RWPE2 (cell line): ENCODE data around the gene TFB1M.
"Not testable (repeated sequence)": the region's sequence is repeated elsewhere in the genome, so short reads cannot be mapped to it uniquely, and the experiment has no call there.

Experiments
- ATAC-seq: fragments of 200-7000 bp; cut with Tn5 transposase; 3 replicates; pipeline ENCODE4 v1.9.1; 2021; ENCODE audit warnings: low read depth
- DNase-seq: peaks from one replicate; pipeline ENCODE4 v3.0.0-alpha.2; 2020; ENCODE audit warnings: low spot score
- H3K27ac ChIP-seq: fragments of 450-650 bp; 2 replicates; pipeline ENCODE4 v1.5.1; 2017; ENCODE audit warnings: mild to moderate bottlenecking; ENCODE audit not compliant: poor library complexity, severe bottlenecking
- H3K27me3 ChIP-seq: fragments of 250-450 bp; sonication (Bioruptor Pico); 2 replicates; pipeline ENCODE4 v1.5.1; 2021; ENCODE audit warnings: mild to moderate bottlenecking, moderate library complexity; ENCODE audit not compliant: insufficient read depth, poor library complexity, severe bottlenecking
- H3K36me3 ChIP-seq: fragments of 250-450 bp; sonication (Bioruptor Pico); 2 replicates; pipeline ENCODE4 v1.5.1; 2020; ENCODE audit warnings: low read depth, mild to moderate bottlenecking, moderate library complexity
- H3K4me1 ChIP-seq: fragments of 250-450 bp; sonication (Bioruptor Pico); 2 replicates; pipeline ENCODE4 v1.5.1; 2021; ENCODE audit warnings: mild to moderate bottlenecking, moderate library complexity; ENCODE audit not compliant: insufficient read depth, poor library complexity, severe bottlenecking
- H3K4me3 ChIP-seq: fragments of 250-450 bp; sonication (Bioruptor Pico); 2 replicates; pipeline ENCODE4 v1.5.1; 2021; ENCODE audit warnings: mild to moderate bottlenecking, moderate library complexity; ENCODE audit not compliant: severe bottlenecking
- H3K9me3 ChIP-seq: fragments of 250-450 bp; sonication (Bioruptor Pico); 2 replicates; pipeline ENCODE4 v1.5.1; 2021; ENCODE audit warnings: mild to moderate bottlenecking, moderate library complexity; ENCODE audit not compliant: severe bottlenecking
- TF ChIP-seq, protein P1 (sequence below): fragments of 450-650 bp; IDR thresholded peaks from one replicate; pipeline ENCODE4 v1.5.1; 2017; ENCODE audit warnings: mild to moderate bottlenecking, moderate library complexity; ENCODE audit not compliant: poor library complexity, severe bottlenecking

TFB1M gene

DNA sequence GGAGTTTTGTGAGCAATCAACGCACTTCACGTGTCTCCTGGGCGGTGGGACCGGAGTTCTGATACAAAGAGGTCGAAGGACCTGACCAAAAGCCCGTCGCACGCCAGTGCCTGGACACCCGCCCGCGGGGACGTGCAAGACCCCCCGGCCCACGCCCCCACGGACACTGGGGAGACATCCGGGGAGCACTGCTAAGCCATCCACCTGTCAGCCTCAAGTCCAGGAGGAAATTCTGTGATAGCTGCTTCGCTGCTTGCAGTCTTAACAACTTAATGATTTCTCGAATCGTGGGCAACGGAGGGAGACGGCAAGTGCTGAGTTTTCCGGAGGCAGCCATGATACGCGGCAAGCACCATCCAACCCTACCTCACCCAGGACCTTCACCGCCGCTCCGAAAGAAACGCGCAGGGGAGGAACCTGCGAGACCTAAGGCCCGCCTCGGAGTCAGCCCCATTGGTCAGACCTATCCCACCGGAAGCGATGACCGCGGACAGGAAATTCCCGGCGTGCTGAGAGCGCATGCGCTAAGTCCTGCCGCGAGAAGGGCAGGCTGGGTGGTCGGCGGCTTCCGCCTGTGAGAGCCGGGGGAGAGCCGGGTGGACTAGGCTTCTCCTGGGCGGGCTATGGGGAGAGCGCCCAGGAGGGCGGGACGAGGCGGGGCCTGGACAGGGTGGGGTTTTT, at the start of gene TFB1M:
TFB1M (minus strand) TSS at position 393 of the 681 bp plus-strand sequence; CDS start at position 337, 56 bp downstream.
- Histone ChIP-seq H3K4me1 (peaks cover 23% of the 10 kb centered on the region), H3K9me3 (no peaks in the 10 kb centered on the region), H3K4me3 (peak within 1 kb of the TSS; percentile 64), H3K27me3 (no peaks in the 10 kb centered on the region), H3K36me3 (peaks cover 37% of the 10 kb centered on the region), H3K27ac (peak within 1 kb of the TSS; percentile 80)
- peak; percentile 99 for DNase-seq
- TF ChIP-seq, protein P1, sequence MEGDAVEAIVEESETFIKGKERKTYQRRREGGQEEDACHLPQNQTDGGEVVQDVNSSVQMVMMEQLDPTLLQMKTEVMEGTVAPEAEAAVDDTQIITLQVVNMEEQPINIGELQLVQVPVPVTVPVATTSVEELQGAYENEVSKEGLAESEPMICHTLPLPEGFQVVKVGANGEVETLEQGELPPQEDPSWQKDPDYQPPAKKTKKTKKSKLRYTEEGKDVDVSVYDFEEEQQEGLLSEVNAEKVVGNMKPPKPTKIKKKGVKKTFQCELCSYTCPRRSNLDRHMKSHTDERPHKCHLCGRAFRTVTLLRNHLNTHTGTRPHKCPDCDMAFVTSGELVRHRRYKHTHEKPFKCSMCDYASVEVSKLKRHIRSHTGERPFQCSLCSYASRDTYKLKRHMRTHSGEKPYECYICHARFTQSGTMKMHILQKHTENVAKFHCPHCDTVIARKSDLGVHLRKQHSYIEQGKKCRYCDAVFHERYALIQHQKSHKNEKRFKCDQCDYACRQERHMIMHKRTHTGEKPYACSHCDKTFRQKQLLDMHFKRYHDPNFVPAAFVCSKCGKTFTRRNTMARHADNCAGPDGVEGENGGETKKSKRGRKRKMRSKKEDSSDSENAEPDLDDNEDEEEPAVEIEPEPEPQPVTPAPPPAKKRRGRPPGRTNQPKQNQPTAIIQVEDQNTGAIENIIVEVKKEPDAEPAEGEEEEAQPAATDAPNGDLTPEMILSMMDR: no peak
- ATAC-seq: peak; percentile 95

DNA sequence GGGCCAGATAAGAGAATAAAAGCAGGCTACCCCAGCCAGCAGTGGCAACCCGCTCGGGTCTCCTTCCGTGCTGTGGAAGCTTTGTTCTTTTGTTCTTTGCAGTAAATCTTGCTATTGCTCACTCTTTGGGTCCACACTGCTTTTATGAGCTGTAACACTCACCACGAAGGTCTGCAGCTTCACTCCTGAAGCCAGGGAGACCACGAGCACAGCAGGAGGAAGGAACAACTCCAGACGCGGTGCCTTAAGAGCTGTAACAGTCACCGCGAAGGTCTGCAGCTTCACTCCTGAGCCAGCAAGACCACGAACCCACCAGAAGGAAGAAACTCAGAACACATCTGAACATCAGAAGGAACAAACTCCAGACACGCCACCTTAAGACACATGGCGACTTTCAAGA, 49.7 kb upstream of the TFB1M start:
- not testable (repeated sequence) for DNase-seq, H3K9me3 ChIP-seq, H3K27ac ChIP-seq, H3K36me3 ChIP-seq, ATAC-seq, H3K27me3 ChIP-seq, H3K4me1 ChIP-seq, H3K4me3 ChIP-seq

GRCh38 chr6:155362968-155363632, 48.8 kb upstream of the TFB1M start:
- not testable (repeated sequence) for H3K4me3 ChIP-seq, H3K9me3 ChIP-seq, H3K4me1 ChIP-seq, H3K27ac ChIP-seq, DNase-seq, H3K36me3 ChIP-seq, ATAC-seq, H3K27me3 ChIP-seq

- Histone ChIP-seq H3K27ac (no peak overlapping the region), H3K4me1 (no peaks in the 10 kb centered on the region), H3K9me3 (peaks cover 7% of the 10 kb centered on the region), H3K4me3 (no peak overlapping the region), H3K36me3 (no peaks in the 10 kb centered on the region), H3K27me3 (no peaks in the 10 kb centered on the region)
- no peak for ATAC-seq
- TF ChIP-seq, protein P1: no peak
- no peak for DNase-seq
These were observed 39.9 kb upstream of the TFB1M start for GRCh38 chr6:155354167-155354566.

- peaks cover 7% of the 10 kb centered on the region for H3K9me3 ChIP-seq
- ATAC-seq (no peak), DNase-seq (no peak)
- no peak overlapping the region for H3K27ac ChIP-seq
- no peaks in the 10 kb centered on the region for H3K36me3 ChIP-seq
- TF ChIP-seq, protein P1: no peak
- H3K4me3 ChIP-seq: no peak overlapping the region
- no peaks in the 10 kb centered on the region for H3K27me3 ChIP-seq
- no peaks in the 10 kb centered on the region for H3K4me1 ChIP-seq
These were observed 38.5 kb upstream of the TFB1M start for GRCh38 chr6:155352811-155353210.

DNA sequence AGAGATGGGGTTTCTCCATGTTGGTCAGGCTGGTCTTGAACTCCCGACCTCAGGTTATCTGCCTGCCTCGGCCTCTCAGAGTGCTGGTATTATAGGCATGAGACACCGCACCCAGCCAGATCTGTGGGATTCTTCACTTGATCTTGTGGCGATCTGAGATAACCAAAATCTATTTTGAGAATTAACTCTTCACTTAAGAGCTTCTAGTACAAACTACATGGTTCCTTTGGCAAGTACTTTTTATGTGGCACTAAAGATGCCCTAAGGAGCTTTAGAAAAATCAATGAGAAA, 37.8 kb upstream of the TFB1M start:
- Histone ChIP-seq H3K9me3 (peaks cover 7% of the 10 kb centered on the region), H3K27ac (no peak overlapping the region), H3K4me3 (no peak overlapping the region), H3K27me3 (no peaks in the 10 kb centered on the region), H3K4me1 (no peaks in the 10 kb centered on the region), H3K36me3 (no peaks in the 10 kb centered on the region)
- ATAC-seq (no peak), DNase-seq (no peak)
- TF ChIP-seq, protein P1: no peak
